OCI-M2 (cell line): Measurements from ENCODE around the gene OSBPL1A.
"Not testable (repeated sequence)": the region's sequence is repeated elsewhere in the genome, so short reads cannot be mapped to it uniquely, and the experiment has no call there.

Experiments
- DNase-seq: peaks from one replicate; lab custom pipeline; 2025; ENCODE audit not compliant: unreplicated experiment; lab: John Stamatoyannopoulos, UW

The OSBPL1A gene

GRCh38 chr18:24398540-24398939 lies 916 bp upstream of the OSBPL1A start:
- DNase-seq = no peak

GRCh38 chr18:24397131-24397693 lies 412 bp downstream of the OSBPL1A start:
- peak; percentile 23 for DNase-seq

- DNase-seq = no peak
Observed at GRCh38 chr18:24396082-24396633, 1.5 kb downstream of the OSBPL1A start.

- DNase-seq = no peak
Observed at GRCh38 chr18:24395049-24395795, 2.4 kb downstream of the OSBPL1A start.

GRCh38 chr18:24388957-24389356 lies 8.7 kb downstream of the OSBPL1A start:
- DNase-seq = no peak

GRCh38 chr18:24386681-24387080 lies 10.9 kb downstream of the OSBPL1A start:
- no peak for DNase-seq

GRCh38 chr18:24381126-24381525 lies 16.5 kb downstream of the OSBPL1A start:
- DNase-seq = no peak

GRCh38 chr18:24380163-24380747 lies 17.4 kb downstream of the OSBPL1A start:
- no peak for DNase-seq

- DNase-seq = no peak
Observed at GRCh38 chr18:24378598-24378997, 19.0 kb downstream of the OSBPL1A start.

GRCh38 chr18:24376531-24376930 lies 21.1 kb downstream of the OSBPL1A start:
- DNase-seq = not testable (repeated sequence)

- no peak for DNase-seq
Observed at GRCh38 chr18:24373328-24373727, 24.3 kb downstream of the OSBPL1A start.

- DNase-seq = no peak
Observed at GRCh38 chr18:24372279-24372872, 25.2 kb downstream of the OSBPL1A start.

- DNase-seq = no peak
Observed at GRCh38 chr18:24370120-24370519, 27.5 kb downstream of the OSBPL1A start.

- no peak for DNase-seq
Observed at GRCh38 chr18:24369426-24369825, 28.2 kb downstream of the OSBPL1A start.

- DNase-seq = no peak
Observed at GRCh38 chr18:24368749-24369148, 28.9 kb downstream of the OSBPL1A start.

- no peak for DNase-seq
Observed at GRCh38 chr18:24366328-24366727, 31.3 kb downstream of the OSBPL1A start.

- DNase-seq = no peak
Observed at GRCh38 chr18:24364177-24364576, 33.4 kb downstream of the OSBPL1A start.

- DNase-seq = no peak
Observed at GRCh38 chr18:24362757-24363156, 34.9 kb downstream of the OSBPL1A start.

- peak; percentile 2 for DNase-seq
Observed at GRCh38 chr18:24359787-24360530, 37.7 kb downstream of the OSBPL1A start.

- DNase-seq = no peak
Observed at GRCh38 chr18:24354278-24354677, 43.3 kb downstream of the OSBPL1A start.

GRCh38 chr18:24346254-24346653 lies 51.4 kb downstream of the OSBPL1A start:
- DNase-seq = no peak
